NCI-H2029 (cell line): Measurements from ENCODE around the gene MALAT1.

Experiments
- DNase-seq: peaks from one replicate; lab custom pipeline; 2025; lab: John Stamatoyannopoulos, UW

MALAT1 gene

GRCh38 chr11:65540290-65541092 lies 41.6 kb downstream of the MALAT1 start:
- peak; percentile 85 for DNase-seq

GRCh38 chr11:65541093-65541982 lies 42.5 kb downstream of the MALAT1 start:
- DNase-seq = no peak

GRCh38 chr11:65542738-65543390 lies 44.0 kb downstream of the MALAT1 start:
- no peak for DNase-seq

- no peak for DNase-seq
Measured at GRCh38 chr11:65545853-65546216, 47.0 kb downstream of the MALAT1 start.

DNA sequence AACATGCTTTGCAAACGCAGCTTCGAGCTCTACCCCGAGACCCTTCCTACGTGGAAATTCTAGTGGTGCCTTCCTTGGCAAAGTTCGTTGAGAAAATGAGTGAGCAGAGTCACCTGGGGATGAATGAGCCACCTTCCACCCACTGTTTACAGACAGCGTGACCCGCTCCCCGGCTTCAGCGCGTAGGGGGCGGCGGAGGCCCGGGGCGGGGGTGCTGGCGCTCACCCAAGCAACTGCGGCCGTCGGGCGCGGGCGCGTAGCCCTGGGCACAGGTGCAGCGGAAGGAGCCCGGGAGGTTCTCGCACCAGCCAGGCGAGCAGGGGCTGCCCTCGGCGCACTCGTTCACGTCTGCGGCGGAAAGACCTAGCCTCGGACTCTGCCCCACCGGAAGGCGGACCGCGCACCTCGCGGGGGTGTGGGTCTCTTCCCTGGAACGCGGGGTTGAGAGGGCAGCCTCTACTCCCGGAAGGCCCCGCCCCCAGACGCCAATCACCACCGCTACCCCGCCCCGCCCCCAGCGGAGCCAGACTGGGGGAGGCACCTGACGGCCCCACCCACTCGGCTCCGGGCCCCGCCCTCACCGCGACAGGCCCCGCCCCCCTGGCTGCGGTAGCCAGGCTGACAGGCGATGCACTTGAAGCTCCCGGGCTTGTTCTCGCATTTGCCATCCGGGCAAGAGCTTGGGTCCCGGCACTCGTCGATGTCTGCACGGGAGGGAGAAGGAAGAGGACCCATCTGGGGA lies 47.5 kb downstream of the MALAT1 start:
- DNase-seq = peak; percentile 85

DNA sequence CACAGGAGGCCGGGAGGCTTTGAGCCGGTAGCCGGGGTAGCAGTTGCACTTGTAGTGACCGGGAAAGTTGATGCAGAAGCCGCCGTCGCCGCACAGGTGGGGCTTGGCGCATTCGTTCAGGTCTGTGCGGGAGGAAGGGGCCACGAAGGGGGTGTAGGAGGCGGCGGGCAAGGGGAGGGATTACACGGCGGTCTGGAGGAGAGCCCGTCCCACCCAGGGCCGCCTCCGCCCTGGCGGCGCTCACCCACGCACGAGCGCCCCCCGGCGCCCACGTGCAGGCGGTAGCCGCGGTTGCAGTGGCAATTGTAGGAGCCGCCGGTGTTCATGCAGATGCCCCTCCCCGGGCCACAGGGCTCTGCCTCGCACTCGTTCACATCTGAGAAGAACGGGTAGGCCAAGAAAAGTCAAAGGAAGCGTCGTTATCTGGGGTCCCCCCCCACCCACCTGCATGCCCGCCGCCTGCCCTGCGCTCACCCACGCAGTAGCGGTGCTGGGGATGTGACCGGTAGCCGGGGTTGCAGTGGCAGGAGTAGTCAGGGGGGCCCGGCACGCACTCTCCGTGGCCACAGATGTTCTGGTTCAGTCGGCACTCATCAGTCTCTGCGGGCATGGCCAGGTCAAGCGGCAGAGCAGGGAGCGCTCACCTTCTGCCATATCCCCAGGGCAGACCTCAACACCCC lies 48.7 kb downstream of the MALAT1 start:
- no peak for DNase-seq

GRCh38 chr11:65548395-65548794 lies 49.5 kb downstream of the MALAT1 start:
- DNase-seq = no peak

GRCh38 chr11:65549096-65549495 lies 50.3 kb downstream of the MALAT1 start:
- no peak for DNase-seq

DNA sequence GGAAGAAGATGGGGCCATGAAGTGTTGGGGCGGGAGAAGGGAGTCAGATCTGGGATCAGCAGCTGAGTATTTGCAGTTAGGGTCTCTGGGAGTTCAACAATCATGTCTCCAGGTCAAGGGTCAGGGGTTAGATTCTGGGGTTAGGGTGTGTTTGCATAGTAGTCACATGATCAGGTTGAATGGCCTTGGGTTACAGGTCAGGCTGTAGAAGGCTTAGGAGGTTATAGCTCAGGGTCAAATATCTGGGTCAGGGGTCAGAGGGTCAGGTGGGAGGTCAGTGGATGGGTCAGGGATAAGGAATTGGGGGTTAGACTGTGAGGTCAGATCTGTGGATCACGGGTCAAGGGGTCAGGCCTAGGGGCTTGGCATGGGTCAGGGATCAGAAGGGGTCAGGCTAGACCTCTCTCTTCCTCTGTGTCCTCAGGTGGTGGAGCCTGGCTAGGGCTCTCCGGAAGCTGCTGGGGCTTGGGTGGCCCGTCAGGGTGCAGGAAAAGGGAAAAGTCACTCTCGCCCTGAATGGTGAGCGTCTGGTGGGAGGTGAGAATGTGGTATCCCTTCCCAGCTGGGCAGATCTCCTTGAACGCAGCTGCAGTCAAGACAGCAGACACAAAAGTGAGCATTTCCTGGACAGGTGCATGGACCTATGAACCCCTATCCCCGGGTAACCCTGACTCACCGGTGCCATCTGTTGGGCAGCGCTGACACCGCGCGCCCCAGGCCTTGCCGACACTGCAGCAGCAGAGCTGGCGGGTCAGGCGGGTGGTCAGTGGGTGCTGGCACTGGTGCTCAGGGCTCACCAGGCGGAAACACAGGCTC lies 52.9 kb downstream of the MALAT1 start:
- peak; percentile 90 for DNase-seq

DNA sequence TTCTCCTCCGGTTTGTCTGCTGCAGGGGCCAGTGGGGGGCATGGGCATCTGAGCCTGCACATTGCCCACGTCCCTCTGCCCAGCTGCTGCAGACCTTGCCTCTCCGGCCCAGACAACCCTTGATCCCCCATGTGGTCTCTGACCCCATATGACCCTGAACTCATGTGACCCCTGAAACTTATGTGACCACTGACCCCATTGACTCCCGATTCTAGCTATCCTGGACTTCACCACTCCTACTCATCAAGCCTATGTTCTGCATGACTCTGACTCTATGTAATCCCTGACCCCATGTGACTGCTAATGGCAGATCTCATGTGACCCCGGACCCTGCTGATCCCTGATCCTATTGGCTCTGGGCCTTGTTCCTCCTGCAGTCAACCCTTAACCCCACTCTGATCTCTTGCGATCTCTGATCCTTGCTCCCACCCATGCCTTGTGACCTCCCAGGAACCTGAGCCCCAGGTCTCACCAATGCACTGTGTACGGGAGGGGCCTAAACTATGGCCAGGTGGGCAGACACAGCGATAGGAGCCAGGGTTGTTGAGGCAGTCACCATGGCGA lies 53.6 kb downstream of the MALAT1 start:
- DNase-seq = peak; percentile 57

- DNase-seq = peak; percentile 84
Measured at GRCh38 chr11:65553301-65554001, 54.6 kb downstream of the MALAT1 start.

DNA sequence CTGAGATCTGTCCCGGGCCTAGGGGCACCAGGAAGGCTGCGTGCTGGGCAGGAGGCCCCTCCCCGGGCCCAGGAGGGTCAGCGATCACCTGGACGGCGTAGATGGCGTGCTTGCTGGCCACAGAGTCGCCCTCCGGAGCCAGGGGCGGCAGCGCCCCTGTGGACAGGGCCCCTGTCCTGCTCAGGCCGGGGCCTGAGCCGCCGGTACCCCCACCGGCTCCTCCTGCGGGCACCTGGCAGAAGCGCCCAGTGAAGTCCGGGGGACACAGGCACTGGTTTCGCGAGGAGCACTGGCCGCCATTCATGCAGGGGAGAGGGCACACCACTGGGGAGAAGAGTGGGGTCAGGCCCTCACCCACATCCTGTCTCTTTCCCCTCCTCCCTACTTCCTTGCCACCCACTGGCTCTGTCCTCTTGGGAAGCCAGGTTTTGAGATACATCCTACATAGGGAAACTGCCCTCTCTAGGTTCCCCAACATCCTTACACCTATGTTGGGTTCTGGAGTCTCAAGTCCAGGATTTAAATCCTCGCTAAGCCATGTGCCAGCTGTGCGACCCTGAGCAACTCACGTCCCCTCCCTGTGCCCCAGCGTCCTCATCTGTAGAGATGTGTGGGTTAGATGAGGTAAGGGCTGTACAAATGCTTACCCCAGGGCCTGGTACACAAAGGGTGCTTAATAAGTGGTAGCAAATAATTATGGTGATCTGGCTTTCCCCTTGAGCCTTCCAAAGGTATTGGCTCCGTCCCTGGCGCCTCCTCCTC lies 55.4 kb downstream of the MALAT1 start:
- DNase-seq = no peak

- no peak for DNase-seq
Measured at GRCh38 chr11:65554842-65555430, 56.1 kb downstream of the MALAT1 start.

- no peak for DNase-seq
Measured at GRCh38 chr11:65555693-65556231, 56.9 kb downstream of the MALAT1 start.
